Activated CD8-positive, alpha-beta memory T cell treated with anti-CD3 and anti-CD28 coated beads, Interleukin-2, amount 50 U/mL, for 4 hours (primary cell): ENCODE measurements around the gene BLZF1.
"Not testable (repeated sequence)": the region's sequence is repeated elsewhere in the genome, so short reads cannot be mapped to it uniquely, and the experiment has no call there.

Source experiments
- DNase-seq: peaks from one replicate; pipeline ENCODE4 v3.0.0-alpha.2; 2020

BLZF1 gene

GRCh38 chr1:169361281-169361680, 6.7 kb upstream of the BLZF1 start:
- DNase-seq = no peak

- DNase-seq = peak; percentile 20
Measured at GRCh38 chr1:169363046-169363730, 4.8 kb upstream of the BLZF1 start.

GRCh38 chr1:169364948-169365347, 3.0 kb upstream of the BLZF1 start:
- DNase-seq = no peak

GRCh38 chr1:169367096-169367685, 804 bp upstream of the BLZF1 start:
- no peak for DNase-seq

- DNase-seq = peak; percentile 18
Measured at GRCh38 chr1:169368406-169368769, 393 bp downstream of the BLZF1 start.

- DNase-seq = no peak
Measured at GRCh38 chr1:169371404-169371803, 3.4 kb downstream of the BLZF1 start.

- DNase-seq = no peak
Measured at GRCh38 chr1:169381162-169381561, 13.2 kb downstream of the BLZF1 start.

- DNase-seq = no peak
Measured at GRCh38 chr1:169383449-169383848, 15.5 kb downstream of the BLZF1 start.

- DNase-seq = no peak
Measured at GRCh38 chr1:169387399-169387798, 19.4 kb downstream of the BLZF1 start.

- no peak for DNase-seq
Measured at GRCh38 chr1:169390303-169390702, 22.3 kb downstream of the BLZF1 start.

GRCh38 chr1:169392406-169392805, 24.4 kb downstream of the BLZF1 start:
- DNase-seq = no peak

- DNase-seq = no peak
Measured at GRCh38 chr1:169395955-169396354, 28.0 kb downstream of the BLZF1 start.

- not testable (repeated sequence) for DNase-seq
Measured at GRCh38 chr1:169402578-169402977, 34.6 kb downstream of the BLZF1 start.

- DNase-seq = not testable (repeated sequence)
Measured at GRCh38 chr1:169408340-169408739, 40.3 kb downstream of the BLZF1 start.

- no peak for DNase-seq
Measured at GRCh38 chr1:169414952-169415351, 47.0 kb downstream of the BLZF1 start.

GRCh38 chr1:169421309-169421708, 53.3 kb downstream of the BLZF1 start:
- no peak for DNase-seq

- no peak for DNase-seq
Measured at GRCh38 chr1:169426174-169426705, 58.2 kb downstream of the BLZF1 start.

GRCh38 chr1:169427081-169427641, 59.2 kb downstream of the BLZF1 start, which contains the start of gene CCDC181:
Gene CCDC181 (minus strand): TSS chr1:169427474. CDS start chr1:169424927, 2,547 bp downstream.
- peak; percentile 59 for DNase-seq
